Gastrocnemius medialis (tissue), 4 donors: Measurements from ENCODE around the gene ANGPTL8.

Source experiments
- CTCF ChIP-seq, 5 experiments: fragments of 450-650 bp in 3 of 5; fragments of 200-600 bp in 2 of 5; sonication (generic) in 2 of 5; IDR thresholded peaks in 4 of 5; conservative IDR thresholded peaks in 1 of 5; 1 replicate in 4 of 5; 2 replicates in 1 of 5; pipeline ENCODE4 v1.5.1; 2016 to 2019; ENCODE audit warnings: antibody characterized with exemption in 5 of 5, mild to moderate bottlenecking in 3 of 5, moderate library complexity in 3 of 5
- POLR2A ChIP-seq, 2 donors: fragments of 450-650 bp; IDR thresholded peaks; one replicate each; pipeline ENCODE4 v1.6.1; 2017; ENCODE audit warnings: antibody characterized with exemption in 2 of 2, mild to moderate bottlenecking in 2 of 2, moderate library complexity in 2 of 2

DNA sequence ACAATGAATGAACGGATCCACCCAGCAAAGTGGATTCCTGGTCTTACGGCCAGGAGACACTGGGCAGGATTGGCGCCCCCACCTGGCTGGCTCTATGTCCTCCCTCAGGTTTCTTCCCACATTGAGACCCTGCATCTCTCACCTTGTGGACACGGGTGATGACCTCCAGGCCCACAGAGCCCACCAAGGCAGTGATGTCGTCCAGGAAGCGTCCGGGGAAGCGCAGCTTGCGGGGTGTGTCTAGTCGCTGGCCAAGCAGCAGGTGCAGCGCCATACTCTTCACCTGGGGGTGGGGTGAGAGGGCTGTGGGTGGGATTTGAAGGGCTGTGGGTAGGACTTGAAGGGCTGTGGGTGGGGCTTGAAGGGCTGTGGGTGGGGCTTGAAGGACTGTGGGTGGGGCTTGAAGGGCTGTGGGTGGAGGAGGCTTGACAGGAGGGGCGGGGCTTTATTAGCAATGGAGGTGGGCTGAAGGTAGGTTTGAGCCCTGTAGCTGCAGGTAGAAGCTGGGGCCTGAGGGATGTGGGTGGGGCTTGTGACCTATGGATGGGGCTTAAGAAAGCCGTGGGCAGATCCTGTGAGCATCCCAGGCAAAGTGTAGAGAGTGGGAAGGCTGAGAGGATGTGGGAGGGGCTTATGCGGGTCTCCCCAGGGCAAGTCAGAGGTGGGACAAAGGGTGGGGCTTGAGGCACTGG is 12.1 kb upstream of the ANGPTL8 start:
- no peak for TF ChIP-seq CTCF (IDR thresholded peaks at IDR 0.05 in 4 of 5, conservative IDR thresholded peaks at IDR 0.05 in 1 of 5)
- TF ChIP-seq POLR2A (IDR thresholded peaks at IDR 0.05): no peak
